GM19025 (cell line): Measurements from ENCODE around the gene ZFP82.

Experiments
- ATAC-seq: cut with Tn5 transposase; IDR thresholded peaks from one replicate; pipeline ENCODE4 v1.9.1; 2021; ENCODE audit warnings: mild to moderate bottlenecking, low read depth, moderate library complexity; ENCODE audit not compliant: unreplicated experiment

The ZFP82 gene

DNA sequence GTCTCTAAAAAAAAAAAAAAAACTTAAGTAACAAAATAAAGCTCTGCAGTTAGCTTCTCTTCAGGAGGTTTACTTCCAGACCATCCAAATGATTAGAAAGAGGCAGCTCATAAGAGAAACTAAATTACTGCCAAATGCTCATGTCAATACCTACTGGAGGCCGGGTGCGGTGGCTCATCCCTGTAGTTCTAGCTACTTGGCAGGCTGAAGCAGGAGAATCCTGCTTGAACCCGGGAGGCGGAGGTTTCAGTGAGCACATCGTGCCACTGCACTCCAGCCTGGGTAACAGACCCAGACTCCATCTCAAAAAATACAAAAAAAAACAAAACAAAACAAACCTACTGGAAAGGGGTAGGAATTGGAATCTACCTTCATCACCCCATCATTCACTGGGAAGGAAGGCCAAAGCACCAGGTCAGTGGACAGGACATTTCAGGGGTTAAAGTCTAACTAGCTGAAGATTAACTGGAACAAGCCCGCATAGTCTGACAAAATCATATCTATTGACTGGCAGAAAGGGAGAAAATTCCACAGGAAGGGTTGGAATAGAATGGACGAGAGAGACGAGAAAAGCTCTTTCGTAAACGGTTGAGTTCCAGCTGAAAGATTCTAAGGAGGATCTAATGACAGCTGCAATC, 40.8 kb downstream of the ZFP82 start:
- no peak for ATAC-seq

DNA sequence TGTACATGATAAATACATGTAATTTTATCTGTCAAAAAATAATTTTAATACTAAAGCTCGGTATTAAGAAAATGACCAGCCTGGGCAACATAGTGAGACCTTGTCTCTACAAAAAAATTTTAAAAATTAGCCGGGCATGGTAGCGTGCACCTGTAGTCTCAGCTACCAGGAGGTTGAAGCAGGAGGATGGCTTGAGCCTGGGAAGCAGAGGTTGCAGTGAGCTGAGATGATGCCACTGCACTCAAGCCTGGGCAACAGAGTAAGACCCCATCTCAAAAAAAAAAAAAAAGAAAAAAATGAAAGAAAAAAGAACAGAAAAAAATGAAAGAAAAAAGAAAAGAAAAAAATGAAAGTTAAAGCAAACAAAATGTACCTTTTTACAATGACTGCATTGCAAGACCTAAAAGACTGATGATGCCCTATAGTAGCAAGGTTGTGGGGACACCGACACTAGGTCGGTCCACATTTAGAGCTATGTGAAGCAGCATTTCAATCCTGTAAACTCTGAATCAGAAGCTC, 44.7 kb downstream of the ZFP82 start:
- no peak for ATAC-seq

GRCh38 chr19:36371886-36372285, 46.6 kb downstream of the ZFP82 start:
- no peak for ATAC-seq

DNA sequence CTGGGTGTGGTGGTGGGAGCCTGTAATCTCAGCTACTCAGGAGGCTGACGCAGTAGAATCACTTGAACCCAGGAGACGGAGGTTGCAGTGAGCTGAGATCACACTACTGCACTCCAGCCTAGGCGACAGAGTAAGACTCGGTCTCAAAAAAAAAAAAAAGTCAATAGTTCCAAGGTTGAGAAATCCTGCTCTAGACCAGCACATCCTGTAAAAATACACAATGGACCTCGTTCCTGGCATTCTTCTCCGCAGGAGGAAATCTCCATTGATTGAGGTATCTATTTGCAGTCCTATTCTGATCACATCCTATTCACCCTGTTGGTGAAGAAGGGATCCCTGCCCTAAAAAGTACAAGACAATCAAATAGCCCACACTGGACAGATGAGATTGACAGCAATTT, 54.6 kb downstream of the ZFP82 start:
- ATAC-seq = no peak
